Non-pigmented ciliary epithelial cell (primary cell): ENCODE data around the gene GSK3B.

Experiments used
- DNase-seq: peaks from one replicate; pipeline ENCODE4 v3.0.0-alpha.2; 2010; ENCODE audit warnings: low read depth

Gene GSK3B

DNA sequence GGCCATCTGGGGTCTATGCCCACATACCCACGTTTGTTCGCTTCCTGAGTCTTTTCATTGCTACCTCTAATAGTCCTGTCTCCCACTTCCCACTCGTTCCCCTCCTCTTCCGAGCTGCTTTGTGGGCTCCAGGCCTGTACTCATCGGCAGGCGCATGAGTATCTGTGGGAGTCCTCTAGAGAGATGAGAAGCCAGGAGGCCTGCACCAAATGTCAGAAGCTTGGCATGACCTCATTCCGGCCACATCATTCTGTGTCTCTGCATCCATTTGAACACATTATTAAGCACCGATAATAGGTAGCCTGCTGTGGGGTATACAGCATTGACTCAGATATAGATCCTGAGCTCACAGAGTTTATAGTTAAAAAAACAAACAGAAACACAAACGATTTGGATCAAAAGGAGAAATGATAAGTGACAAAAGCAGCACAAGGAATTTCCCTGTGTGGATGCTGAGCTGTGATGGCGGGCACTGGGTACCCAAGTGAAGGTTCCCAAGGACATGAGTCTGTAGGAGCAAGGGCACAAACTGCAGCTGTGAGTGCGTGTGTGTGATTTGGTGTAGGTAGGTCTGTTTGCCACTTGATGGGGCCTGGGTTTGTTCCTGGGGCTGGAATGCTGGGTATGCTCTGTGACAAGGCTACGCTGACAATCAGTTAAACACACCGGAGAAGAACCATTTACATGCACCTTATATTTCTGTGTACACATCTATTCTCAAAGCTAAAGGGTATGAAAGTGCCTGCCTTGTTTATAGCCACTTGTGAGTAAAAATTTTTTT, 276.5 kb downstream of the GSK3B start:
- DNase-seq, result no peak

DNA sequence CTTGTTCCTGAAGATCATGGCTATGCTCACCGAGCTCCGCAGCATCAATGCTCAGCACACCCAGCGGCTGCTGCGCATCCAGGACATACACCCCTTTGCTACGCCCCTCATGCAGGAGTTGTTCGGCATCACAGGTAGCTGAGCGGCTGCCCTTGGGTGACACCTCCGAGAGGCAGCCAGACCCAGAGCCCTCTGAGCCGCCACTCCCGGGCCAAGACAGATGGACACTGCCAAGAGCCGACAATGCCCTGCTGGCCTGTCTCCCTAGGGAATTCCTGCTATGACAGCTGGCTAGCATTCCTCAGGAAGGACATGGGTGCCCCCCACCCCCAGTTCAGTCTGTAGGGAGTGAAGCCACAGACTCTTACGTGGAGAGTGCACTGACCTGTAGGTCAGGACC, 277.2 kb downstream of the GSK3B start:
- no peak for DNase-seq

GRCh38 chr3:119815716-119816115, 278.5 kb downstream of the GSK3B start:
- DNase-seq, result no peak

- no peak for DNase-seq
Observed at GRCh38 chr3:119812491-119813058, 281.7 kb downstream of the GSK3B start.

GRCh38 chr3:119810018-119810435, 284.2 kb downstream of the GSK3B start:
- no peak for DNase-seq

GRCh38 chr3:119809249-119810017, 284.8 kb downstream of the GSK3B start:
- no peak for DNase-seq

- DNase-seq, result no peak
Observed at GRCh38 chr3:119808843-119809242, 285.4 kb downstream of the GSK3B start.

DNA sequence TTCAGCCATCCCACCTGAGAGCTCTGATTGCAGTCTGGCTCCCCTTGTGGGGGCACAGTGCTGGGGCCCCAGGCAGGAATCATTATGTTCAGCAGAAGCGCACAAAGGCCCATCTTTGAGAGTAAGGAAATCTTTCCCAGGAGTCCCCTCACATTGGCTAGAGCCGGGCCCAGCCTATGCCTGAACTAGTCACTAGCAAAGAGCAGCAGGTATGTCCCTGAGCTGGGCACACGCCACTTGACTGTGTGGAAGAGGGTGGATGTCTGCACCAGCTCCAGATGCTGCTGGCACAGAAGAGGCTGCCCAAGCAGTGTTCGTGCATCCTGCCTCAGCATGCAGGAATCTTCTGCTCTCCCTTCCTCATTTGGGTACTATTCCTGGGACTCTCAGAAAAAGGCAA, 286.0 kb downstream of the GSK3B start:
- no peak for DNase-seq

DNA sequence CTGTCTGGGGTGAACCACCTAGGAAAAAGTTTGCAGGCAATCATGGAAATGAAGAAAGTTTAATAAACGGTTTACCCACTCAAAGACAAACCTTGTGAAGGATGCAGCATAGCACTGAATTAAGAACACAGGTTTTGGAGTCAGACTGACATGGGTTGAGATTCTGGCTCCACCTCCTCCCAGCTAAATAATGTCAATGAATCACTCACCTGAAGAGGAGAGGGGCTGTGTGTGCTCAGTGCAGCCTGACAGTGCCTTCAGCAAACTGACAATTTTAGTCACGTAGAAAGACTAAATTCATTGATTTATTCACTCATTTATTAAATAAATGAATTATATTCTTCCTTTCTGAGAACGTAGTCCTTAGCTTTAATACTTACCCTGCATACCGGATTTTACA, 293.4 kb downstream of the GSK3B start:
- DNase-seq, result no peak

GRCh38 chr3:119796785-119797184, 297.5 kb downstream of the GSK3B start:
- DNase-seq, result no peak

DNA sequence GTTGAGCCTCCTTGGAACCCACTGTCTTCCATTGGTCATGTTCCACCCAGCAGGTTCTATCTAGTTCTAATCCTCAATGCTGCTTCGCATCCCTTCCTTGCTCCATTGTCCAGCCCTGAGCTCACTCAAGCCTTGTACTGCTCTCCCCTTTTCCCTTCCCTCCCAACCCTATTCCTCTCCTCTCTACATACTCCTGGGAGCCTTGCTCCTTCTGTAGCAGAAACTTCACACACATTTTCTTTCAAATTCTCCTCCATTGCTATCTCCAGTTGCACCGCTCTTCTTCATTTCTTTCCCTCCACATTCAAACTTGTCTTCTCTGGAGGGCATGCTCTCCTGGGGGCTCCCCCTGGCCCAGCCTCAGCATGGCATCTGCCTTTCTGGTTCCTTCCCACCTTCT, 297.9 kb downstream of the GSK3B start:
- DNase-seq, result no peak

- no peak for DNase-seq
Observed at GRCh38 chr3:119795849-119796248, 298.4 kb downstream of the GSK3B start.

DNA sequence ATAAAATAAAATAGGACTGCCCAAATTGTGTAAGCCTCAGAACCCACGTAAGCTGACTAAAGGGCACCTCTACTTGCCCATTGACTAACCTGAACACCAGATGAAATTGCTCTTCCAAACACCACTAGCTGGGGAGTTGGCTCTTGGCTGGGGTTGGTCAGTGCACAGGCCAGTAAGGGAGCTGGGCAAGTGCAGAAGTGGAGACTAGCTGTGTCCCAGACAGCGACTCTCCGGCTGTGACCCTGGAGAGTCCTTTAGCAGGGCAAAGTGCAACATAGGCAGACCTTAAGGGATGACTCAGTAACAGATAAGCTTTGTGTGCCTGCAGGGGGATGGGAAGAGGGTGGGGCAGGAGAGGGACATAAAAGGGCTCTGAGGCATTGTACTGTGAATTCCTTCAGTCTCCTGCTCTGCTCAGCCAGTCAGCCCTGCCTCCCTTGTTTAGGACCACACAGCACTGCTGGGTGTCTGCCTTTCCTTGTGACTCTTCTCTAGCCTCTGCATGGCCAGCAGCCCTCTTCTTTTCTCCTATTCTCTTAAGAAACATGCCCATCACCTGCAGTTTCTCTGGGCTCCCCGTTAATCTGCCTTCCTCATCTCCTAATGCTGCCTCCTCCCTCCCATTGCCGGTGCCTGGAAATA, 299.2 kb downstream of the GSK3B start:
- DNase-seq, result no peak

- no peak for DNase-seq
Observed at GRCh38 chr3:119794401-119794800, 299.8 kb downstream of the GSK3B start.

DNA sequence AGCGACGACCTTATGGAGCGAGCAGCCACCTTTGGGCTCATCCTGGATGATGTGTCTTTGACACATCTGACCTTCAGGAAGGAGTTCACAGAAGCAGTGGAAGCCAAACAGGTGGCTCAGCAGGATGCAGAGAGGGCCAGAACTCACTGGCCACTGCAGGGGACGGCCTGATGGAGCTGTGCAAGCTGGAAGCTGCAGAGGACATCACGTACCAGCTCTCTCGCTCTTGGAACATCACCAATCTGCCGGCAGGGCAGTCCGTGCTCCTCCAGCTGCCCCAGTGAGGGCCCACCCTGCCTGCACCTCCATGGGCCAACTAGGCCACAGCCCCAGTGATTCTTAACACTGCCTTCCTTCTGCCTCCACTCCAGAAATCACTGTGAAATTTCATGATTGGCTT, 302.0 kb downstream of the GSK3B start:
- DNase-seq, result no peak

GRCh38 chr3:119790369-119790768, 303.9 kb downstream of the GSK3B start:
- no peak for DNase-seq

GRCh38 chr3:119786409-119786808, 307.8 kb downstream of the GSK3B start:
- no peak for DNase-seq

GRCh38 chr3:119783883-119784282, 310.4 kb downstream of the GSK3B start:
- no peak for DNase-seq

DNA sequence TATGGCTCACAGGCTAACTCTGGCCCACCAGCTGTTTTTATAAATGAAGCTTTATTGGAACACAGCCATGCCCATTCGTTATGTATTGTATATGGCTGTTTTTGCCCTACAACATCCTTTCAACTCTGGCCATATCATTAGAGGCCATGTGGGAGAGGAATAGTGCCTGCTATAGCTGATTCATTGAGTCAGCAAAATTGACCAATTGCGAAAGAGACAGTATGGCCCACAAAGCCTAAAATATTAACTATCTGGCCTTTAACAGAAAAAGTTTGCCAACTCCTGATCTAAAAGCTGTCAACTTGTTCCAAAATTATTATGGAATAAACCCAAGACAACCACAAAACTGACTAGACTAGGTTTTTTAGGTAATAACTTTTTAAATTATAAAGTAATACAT, 311.0 kb downstream of the GSK3B start:
- DNase-seq, result no peak

DNA sequence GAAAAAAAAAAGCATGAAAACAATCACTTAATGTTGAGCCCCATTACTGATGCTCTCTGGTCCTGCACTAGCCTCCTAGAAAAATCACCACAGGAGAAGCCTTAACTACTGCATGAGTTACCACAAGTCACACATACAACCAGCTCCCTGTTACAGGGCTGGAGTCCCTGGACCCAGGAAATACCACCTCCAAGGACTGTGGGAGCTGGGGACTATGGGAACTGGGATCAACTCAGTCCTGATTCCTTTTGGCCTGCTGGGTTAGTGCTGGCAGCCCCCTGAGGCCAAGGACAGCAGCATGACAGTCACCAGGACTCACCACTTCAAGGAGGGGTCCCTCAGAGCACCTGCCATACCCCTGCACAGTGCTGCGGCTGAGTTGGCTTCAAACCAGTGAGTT, 311.8 kb downstream of the GSK3B start:
- no peak for DNase-seq

- no peak for DNase-seq
Observed at GRCh38 chr3:119781330-119782198, 312.7 kb downstream of the GSK3B start, which contains the start of gene NR1I2. TSS of gene NR1I2 (plus strand) at chr3:119782101.
